ENCODE data around the gene MMP28. TPM values are rescaled to one million over a fixed set of nuclear protein-coding genes. Genes with fewer than 3 reads are reported as not detected.
A peak's percentile ranks its signal among the peaks of the same experiment; 100 is the strongest.

The MMP28 gene
- total and polyA plus RNA-seq, 2 of the 4 experiments (the other 2 are of a cell fraction) = 0.18 TPM; not detected in 1

- peak; percentile 88 for DNase-seq
- no peaks in the 10 kb centered on the region for H3K27me3 ChIP-seq (ENCODE audit: control insufficient read depth, insufficient read depth, low read length)
- peak overlapping the region; percentile 91; the same call in 1 of the 2 replicates for H3K27ac ChIP-seq (ENCODE audit: insufficient read depth, low read length)
- POLR2A ChIA-PET (ENCODE audit: unreplicated experiment) = interaction anchor here (0.6 to 0.7 kb wide), 2 partner anchors 583 to 643 kb away, joined by 3 to 6 read pairs; no protein-coding TSS in a partner anchor
- H3K4me1 ChIP-seq (ENCODE audit: control insufficient read depth, insufficient read depth, low read length) = peaks cover 18% of the 10 kb centered on the region
- H3K14ac ChIP-seq (replicated peaks; ENCODE audit: low read depth, low read length) = peak overlapping the region; percentile 81
- H3K23ac ChIP-seq (ENCODE audit: low read depth, low read length) = peak overlapping the region; percentile 64; the same call in 1 of the 2 replicates
- CTCF ChIA-PET = interaction anchor here (0.7 kb wide), 1 partner anchor 21 kb away, joined by 3 read pairs; no protein-coding TSS in a partner anchor
- H3K36me3 ChIP-seq (ENCODE audit: control insufficient read depth, insufficient read depth, low read length) = peaks cover 17% of the 10 kb centered on the region
- H3K18ac ChIP-seq (ENCODE audit: low read depth, low read length) = peak overlapping the region; percentile 49; the same call in 1 of the 2 replicates
- WGBS, 2 experiments (ENCODE audit: extremely low coverage in 2 of 2, insufficient read length in 1 of 2) = 0% methylated on average over 1 of the region's 6 CpGs; no CpG with 5 or more reads in 1 of the 2 experiments
- peak overlapping the region; percentile 50 for H3K4me2 ChIP-seq (ENCODE audit: low read depth, low read length)
- dilution Hi-C loops (cut with HindIII; ENCODE audit: low sequenced_read_pairs, unreplicated experiment) (no loop called here), in situ Hi-C loops (cut with MboI; ENCODE audit: low sequenced_read_pairs) (loop anchor here (25.0 kb wide), 1 partner anchor 364 kb away; the partner anchor contains the start of gene SLFN11), intact Hi-C loops (cut with micrococcal nuclease) (no loop called here)
- TF ChIP-seq MAZ (IDR thresholded peaks at IDR 0.05; ENCODE audit: borderline replicate concordance, low read depth, low read length) = 0 out of 2 replicates have a peak, but pooled peaks have one; percentile 15
- TF ChIP-seq FOS (IDR thresholded peaks at IDR 0.05; ENCODE audit: low read depth, low read length) = no peak
- peak; percentile 55 for TF ChIP-seq CEBPB (IDR thresholded peaks at IDR 0.05; ENCODE audit: low read depth, low read length)
- no peak overlapping the region for H3K4me3 ChIP-seq (ENCODE audit: insufficient read depth, low read depth, low read length)
- H2BK5ac ChIP-seq (ENCODE audit: low read depth, low read length, poor library complexity, severe bottlenecking) = peak overlapping the region; percentile 73
- peak overlapping the region; percentile 56 for H3K9ac ChIP-seq (ENCODE audit: low read depth, low read length)
- peak overlapping the region; percentile 80 for H3K4ac ChIP-seq (ENCODE audit: low read depth, low read length)
- peaks cover 18% of the 10 kb centered on the region for H3K9me1 ChIP-seq (ENCODE audit: insufficient read depth, low read length)
- H2AK9ac ChIP-seq (replicated peaks; ENCODE audit: low read depth, low read length, poor library complexity) = peak overlapping the region; percentile 25
- no peak overlapping the region for H3K56ac ChIP-seq (ENCODE audit: extremely low read depth, insufficient read depth, low read length)
- peak overlapping the region; percentile 83 for H2AK5ac ChIP-seq (ENCODE audit: low read depth, low read length)
- peak overlapping the region in 1 of 2 experiments; percentile 57; a peak in 1 of 4 replicates for H4K8ac ChIP-seq (ENCODE audit: low read depth in 2 of 2, low read length in 2 of 2)
- ATAC-seq (ENCODE audit: low read depth) = peak; percentile 71
- peak overlapping the region; percentile 30; the same call in 1 of the 2 replicates for H2BK120ac ChIP-seq (ENCODE audit: low read depth, low read length)
- peaks cover 13% of the 10 kb centered on the region; the same call in 1 of the 2 replicates for H4K20me1 ChIP-seq (ENCODE audit: insufficient read depth, low read length)
- peak overlapping the region; percentile 28 for H2AFZ ChIP-seq (replicated peaks; ENCODE audit: low read length, poor library complexity)
- H2BK15ac ChIP-seq (ENCODE audit: low read depth, low read length) = peak overlapping the region; percentile 26; the same call in 1 of the 3 replicates
- H3K79me1 ChIP-seq (ENCODE audit: low read depth in 1 of 2, low read length in 2 of 2) = peaks cover 0 to 24% of the 10 kb centered on the region in 2 experiments; a peak in 2 of 4 replicates
- H4K5ac ChIP-seq (ENCODE audit: low read depth, low read length) = peak overlapping the region; percentile 58; the same call in 1 of the 2 replicates
- 0 out of 2 replicates have a peak overlapping the region, but pooled peaks have one; percentile 47 for H2BK20ac ChIP-seq (ENCODE audit: low read depth, low read length)
- no TSS peak for BruUV-seq (replicated peaks)
- H3K9me3 ChIP-seq (ENCODE audit: control insufficient read depth, insufficient read depth, low read length) = no peaks in the 10 kb centered on the region
- peak overlapping the region; percentile 30; the same call in 1 of the 2 replicates for H4K91ac ChIP-seq (ENCODE audit: insufficient read depth, low read depth, low read length)
These were observed 69.1 kb downstream of the MMP28 start for GRCh38 chr17:35726127-35726952.

Measured in IMR-90 (cell line).